Stomach (tissue), 4 donors: ENCODE measurements around the gene OR6B1.

Source experiments
- EP300 ChIP-seq: sonication (generic); formaldehyde crosslinking; IDR thresholded peaks from one replicate; pipeline ENCODE4 v1.6.1; 2017; ENCODE audit warnings: antibody characterized with exemption
- POLR2A ChIP-seq, 4 donors: fragments of 450-650 bp; IDR thresholded peaks; one replicate each; pipeline ENCODE4 v1.6.1; 2016; ENCODE audit warnings: antibody characterized with exemption in 4 of 4, control low read depth in 2 of 4, mild to moderate bottlenecking in 1 of 4, moderate library complexity in 1 of 4
- POLR2AphosphoS5 ChIP-seq, 3 donors: sonication (generic); formaldehyde crosslinking; IDR thresholded peaks; one replicate each; pipeline ENCODE4 v1.6.1; 2016; ENCODE audit warnings: antibody characterized with exemption in 3 of 3
- TF ChIP-seq, protein P1 (sequence below), 7 experiments: fragments of 450-650 bp in 4 of 7; fragments of 200-600 bp in 3 of 7; sonication (generic) in 3 of 7; IDR thresholded peaks; one replicate each; pipeline ENCODE4 v1.5.1; 2016 to 2019; ENCODE audit warnings: antibody characterized with exemption in 7 of 7, control low read depth in 2 of 7, mild to moderate bottlenecking in 1 of 7

DNA sequence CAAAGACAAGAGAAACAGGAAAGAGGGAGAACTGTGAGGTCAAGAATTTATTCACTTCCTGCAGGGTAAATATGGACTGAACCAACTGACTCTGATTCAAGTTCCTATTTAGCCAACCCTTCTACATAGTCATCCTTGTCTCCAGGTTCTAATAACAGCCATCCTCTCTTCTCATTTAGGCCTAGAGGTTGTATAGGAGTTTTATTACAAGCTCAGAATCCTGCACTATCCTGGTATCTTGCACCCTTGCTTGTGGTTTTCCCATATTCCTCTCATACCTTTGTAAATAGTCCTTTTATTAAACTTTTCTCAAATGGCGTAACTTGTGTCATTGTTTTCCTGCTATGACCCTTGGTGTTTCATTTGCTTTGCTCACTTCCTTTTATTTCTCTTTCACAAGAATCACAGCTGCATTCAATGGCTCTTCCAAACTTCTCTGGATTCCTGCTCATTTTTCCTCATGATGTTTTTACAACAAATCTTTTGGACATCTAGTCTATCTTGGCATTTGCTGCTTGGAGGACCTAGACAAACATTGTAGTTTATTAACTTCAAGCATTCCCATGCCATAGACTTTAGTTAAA lies 36.3 kb downstream of the OR6B1 start:
- TF ChIP-seq, protein P1, sequence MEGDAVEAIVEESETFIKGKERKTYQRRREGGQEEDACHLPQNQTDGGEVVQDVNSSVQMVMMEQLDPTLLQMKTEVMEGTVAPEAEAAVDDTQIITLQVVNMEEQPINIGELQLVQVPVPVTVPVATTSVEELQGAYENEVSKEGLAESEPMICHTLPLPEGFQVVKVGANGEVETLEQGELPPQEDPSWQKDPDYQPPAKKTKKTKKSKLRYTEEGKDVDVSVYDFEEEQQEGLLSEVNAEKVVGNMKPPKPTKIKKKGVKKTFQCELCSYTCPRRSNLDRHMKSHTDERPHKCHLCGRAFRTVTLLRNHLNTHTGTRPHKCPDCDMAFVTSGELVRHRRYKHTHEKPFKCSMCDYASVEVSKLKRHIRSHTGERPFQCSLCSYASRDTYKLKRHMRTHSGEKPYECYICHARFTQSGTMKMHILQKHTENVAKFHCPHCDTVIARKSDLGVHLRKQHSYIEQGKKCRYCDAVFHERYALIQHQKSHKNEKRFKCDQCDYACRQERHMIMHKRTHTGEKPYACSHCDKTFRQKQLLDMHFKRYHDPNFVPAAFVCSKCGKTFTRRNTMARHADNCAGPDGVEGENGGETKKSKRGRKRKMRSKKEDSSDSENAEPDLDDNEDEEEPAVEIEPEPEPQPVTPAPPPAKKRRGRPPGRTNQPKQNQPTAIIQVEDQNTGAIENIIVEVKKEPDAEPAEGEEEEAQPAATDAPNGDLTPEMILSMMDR (IDR thresholded peaks at IDR 0.05): no peak
- TF ChIP-seq POLR2A (IDR thresholded peaks at IDR 0.05): no peak
- no peak for TF ChIP-seq POLR2AphosphoS5 (IDR thresholded peaks at IDR 0.05)
- no peak for TF ChIP-seq EP300
